ENCODE measurements around the gene IFI27L1.
A peak's percentile ranks its signal among the peaks of the same experiment; 100 is the strongest.

IFI27L1 gene

GRCh38 chr14:94038921-94039629, 42.0 kb upstream of the IFI27L1 start:
- no peak for TF ChIP-seq CTCF (conservative IDR thresholded peaks at IDR 0.05; ENCODE audit: low read length)
- no peak for DNase-seq (ENCODE audit: low read depth)
- H3K4me3 ChIP-seq (ENCODE audit: low read length), result no peak overlapping the region

GRCh38 chr14:94040247-94040646, 40.9 kb upstream of the IFI27L1 start:
- no peak overlapping the region for H3K4me3 ChIP-seq (ENCODE audit: low read length)
- TF ChIP-seq CTCF (conservative IDR thresholded peaks at IDR 0.05; ENCODE audit: low read length), result no peak
- DNase-seq (ENCODE audit: low read depth), result no peak

- H3K4me3 ChIP-seq (ENCODE audit: low read length), result no peak overlapping the region
- no peak for TF ChIP-seq CTCF (conservative IDR thresholded peaks at IDR 0.05; ENCODE audit: low read length)
- no peak for DNase-seq (ENCODE audit: low read depth)
Measured at GRCh38 chr14:94040796-94041195, 40.3 kb upstream of the IFI27L1 start.

- DNase-seq (ENCODE audit: low read depth), result peak; percentile 86
- TF ChIP-seq CTCF (conservative IDR thresholded peaks at IDR 0.05; ENCODE audit: low read length), result no peak
- H3K4me3 ChIP-seq (ENCODE audit: low read length), result no peak overlapping the region
Measured at GRCh38 chr14:94041551-94042346, 39.4 kb upstream of the IFI27L1 start.

GRCh38 chr14:94042433-94043091, 38.5 kb upstream of the IFI27L1 start:
- DNase-seq (ENCODE audit: low read depth), result no peak
- no peak for TF ChIP-seq CTCF (conservative IDR thresholded peaks at IDR 0.05; ENCODE audit: low read length)
- no peak overlapping the region for H3K4me3 ChIP-seq (ENCODE audit: low read length)

GRCh38 chr14:94043111-94043755, 37.9 kb upstream of the IFI27L1 start:
- no peak overlapping the region for H3K4me3 ChIP-seq (ENCODE audit: low read length)
- no peak for DNase-seq (ENCODE audit: low read depth)
- no peak for TF ChIP-seq CTCF (conservative IDR thresholded peaks at IDR 0.05; ENCODE audit: low read length)
